GM18868 (cell line): ENCODE measurements around the gene PCCB.
"Not testable (repeated sequence)": the region's sequence is repeated elsewhere in the genome, so short reads cannot be mapped to it uniquely, and the experiment has no call there.

Source experiments
- ATAC-seq: cut with Tn5 transposase; IDR thresholded peaks from one replicate; pipeline ENCODE4 v1.9.1; 2021; ENCODE audit warnings: mild to moderate bottlenecking, moderate library complexity; ENCODE audit not compliant: unreplicated experiment

PCCB gene

DNA sequence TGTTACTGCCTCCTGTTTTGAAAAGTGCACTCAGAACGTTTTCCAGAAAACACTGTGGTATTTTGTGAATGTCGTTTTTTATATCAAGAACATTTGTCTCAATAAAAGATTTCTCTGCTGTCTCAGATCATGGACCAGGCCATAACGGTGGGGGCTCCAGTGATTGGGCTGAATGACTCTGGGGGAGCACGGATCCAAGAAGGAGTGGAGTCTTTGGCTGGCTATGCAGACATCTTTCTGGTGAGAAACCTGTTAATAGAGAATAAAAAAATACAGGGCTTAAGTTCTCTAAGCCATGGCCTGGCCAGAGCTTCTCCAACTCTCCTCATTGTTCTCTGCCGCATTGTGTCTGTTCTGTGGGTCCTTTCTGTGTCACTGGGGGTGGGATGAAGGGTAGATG, 11.7 kb downstream of the PCCB start:
- no peak for ATAC-seq

GRCh38 chr3:136262559-136262958, 12.4 kb downstream of the PCCB start:
- no peak for ATAC-seq

GRCh38 chr3:136263251-136263650, 13.1 kb downstream of the PCCB start:
- no peak for ATAC-seq

DNA sequence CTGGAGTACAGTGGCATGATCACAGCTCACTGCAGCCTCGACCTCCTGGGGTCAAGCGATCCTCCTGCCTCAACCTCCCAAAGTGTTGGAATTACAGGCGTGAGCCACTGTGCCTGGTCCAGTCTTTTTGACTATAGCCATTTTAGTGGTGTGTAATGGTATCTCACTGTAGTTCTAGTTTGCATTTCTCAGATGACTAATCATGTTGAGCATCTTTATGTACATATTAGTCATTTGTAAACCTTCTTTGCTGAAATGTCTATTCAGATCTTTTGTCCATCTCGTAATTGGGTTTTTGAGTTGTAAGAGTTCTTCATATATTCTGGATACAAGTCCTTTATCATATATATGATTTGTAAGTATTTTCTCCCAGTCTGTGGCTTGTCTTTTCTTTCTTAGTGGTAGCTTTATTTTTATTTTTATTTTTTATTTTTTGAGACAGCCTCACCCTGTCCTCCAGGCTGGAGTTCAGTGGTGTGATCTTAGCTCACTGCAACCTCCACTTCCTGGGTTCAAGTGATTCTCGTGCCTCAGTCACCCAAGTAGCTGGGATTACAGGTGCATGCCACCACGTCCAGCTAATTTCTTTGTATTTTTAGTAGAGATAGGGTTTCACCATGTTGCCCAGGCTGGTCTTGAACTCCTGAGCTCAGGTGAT, 16.5 kb downstream of the PCCB start:
- peak; percentile 94 for ATAC-seq

- ATAC-seq = no peak
Measured at GRCh38 chr3:136267235-136267634, 17.1 kb downstream of the PCCB start.

GRCh38 chr3:136270179-136270578, 20.0 kb downstream of the PCCB start:
- ATAC-seq = peak; percentile 39

DNA sequence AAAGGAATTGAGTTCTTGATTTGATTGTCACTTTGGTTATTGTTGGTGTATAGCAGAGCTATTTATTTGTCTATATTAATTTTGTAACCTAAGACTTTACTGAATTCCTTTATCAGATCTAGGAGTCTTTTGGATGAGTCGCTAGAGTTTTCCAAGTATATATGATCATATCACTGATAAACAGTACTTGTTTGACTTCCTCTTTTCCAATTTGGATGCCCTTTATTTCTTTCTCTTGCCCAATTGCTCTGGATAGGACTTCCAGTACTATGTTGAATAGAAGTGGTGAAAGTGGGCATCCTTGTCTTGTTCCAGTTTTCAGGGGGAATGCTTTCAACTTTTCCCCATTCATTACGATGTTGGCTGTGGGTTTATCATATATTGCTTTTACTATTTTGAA, 21.5 kb downstream of the PCCB start:
- not testable (repeated sequence) for ATAC-seq

GRCh38 chr3:136276049-136276755, 26.1 kb downstream of the PCCB start:
- ATAC-seq = no peak

DNA sequence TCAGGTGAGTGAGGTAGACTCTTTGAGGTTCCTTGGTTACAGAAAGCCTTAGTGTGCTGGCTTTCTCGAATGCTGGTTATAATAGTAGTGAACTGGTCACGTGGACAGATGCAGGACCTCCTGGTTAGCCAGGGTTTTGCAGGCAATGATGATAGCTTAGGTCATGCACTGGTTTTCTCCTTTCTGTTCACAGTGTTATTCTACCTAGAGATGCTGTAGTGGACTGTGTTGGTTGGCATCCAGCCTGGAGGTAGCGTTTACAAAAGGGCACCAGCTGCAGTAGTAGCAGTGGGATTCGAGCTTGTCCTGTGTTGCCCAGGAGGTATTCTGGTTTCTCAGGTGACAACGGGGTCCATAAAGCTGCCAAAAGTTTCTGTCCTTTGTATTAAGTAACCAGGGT, 27.0 kb downstream of the PCCB start:
- no peak for ATAC-seq

DNA sequence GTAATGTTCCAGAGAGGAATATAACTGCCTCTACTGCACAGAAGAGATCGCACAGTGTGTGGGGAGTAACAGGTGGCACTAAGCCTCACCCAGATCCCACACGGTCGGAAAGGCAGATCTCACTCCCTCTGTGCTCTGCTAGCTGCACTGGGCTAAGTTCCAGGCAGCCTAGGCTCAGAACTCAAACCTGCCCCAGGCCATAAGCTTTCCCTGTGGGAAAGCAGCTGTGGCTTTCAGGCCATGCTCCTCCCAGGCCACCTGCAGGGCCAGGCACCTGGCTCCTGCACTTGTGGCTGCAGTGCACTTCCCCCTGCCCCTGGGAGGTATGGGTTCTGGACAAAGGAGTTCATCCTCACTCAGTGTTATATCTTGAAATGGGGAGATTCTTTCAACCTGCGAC, 27.5 kb downstream of the PCCB start:
- no peak for ATAC-seq

DNA sequence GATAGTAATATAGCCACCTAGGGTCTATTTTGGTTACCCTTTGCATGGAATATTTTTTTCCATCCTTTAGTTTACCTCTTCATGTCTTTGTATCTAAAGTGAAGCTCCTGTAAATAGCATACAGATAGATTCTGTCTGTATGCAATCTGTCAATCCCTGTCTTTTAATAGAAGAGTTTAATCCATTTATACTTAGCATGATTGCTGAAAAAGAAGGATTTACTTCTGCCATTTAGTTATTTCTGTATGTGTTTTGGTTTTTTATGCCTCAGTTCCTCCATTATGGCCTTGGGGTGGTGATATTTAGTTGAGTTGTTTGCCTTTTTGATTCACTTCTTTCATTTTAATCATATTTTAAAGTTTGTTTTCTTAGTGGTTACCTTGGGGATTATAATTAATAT, 29.0 kb downstream of the PCCB start:
- no peak for ATAC-seq

DNA sequence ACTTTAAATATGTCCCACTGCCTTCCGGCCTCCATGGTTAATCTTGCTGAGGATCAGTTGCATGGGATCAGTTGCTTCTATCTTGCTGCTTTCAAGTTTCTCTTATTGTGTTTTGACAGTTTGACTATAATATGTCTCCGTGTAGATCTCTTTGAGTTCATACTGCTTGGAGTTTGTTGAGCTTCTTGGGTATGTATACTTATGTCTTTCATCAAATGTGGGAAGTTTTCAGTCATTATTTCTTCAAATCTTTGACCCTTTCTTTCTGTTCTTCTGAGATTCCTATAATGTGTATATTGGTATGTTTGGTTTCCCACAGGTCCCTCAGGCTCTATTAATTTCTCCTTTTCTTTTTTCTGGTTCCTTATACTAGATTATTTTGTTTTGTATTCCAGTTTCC, 30.8 kb downstream of the PCCB start:
- no peak for ATAC-seq

- ATAC-seq = no peak
Measured at GRCh38 chr3:136281966-136282520, 31.9 kb downstream of the PCCB start.

GRCh38 chr3:136283627-136284026, 33.5 kb downstream of the PCCB start:
- no peak for ATAC-seq

DNA sequence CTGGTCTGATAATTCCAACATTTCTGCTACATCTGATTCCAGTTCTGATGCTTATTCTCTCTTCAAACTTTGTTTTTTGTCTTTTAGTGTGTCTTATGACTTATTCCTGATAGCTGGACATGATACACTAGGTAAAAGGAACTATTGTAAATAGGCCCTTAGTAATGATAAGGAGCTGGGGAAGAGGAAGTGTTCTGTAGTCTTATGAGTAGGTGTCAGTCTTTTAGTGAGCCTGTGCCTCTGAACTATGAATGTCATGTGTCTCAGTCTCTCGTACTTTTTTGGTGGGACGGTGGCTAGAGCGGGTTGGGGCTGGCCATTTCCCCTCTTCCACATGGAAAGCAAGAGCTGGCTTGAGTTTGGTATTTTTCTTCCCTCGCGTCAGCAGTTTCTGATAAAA, 41.2 kb downstream of the PCCB start:
- no peak for ATAC-seq

DNA sequence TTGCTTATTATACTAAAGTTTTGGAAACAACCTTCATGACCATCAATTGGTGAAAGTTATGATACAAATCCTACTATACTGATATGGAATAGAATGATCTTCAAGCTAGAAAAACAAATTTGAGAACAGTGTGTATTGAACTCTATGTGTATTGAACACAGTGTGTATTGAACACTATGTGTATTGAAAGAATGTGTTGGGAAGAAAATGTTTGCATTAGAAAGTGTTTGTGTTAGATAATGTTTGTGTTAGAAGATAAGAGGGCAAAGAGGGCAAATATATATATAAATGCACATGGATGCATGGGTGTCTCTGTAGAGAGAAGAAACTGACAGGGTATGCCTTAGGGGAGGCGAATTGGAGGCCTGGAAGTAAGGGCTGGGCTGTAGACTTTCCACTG, 42.4 kb downstream of the PCCB start:
- no peak for ATAC-seq

GRCh38 chr3:136293279-136293678, 43.1 kb downstream of the PCCB start:
- ATAC-seq = no peak

- no peak for ATAC-seq
Measured at GRCh38 chr3:136294176-136294575, 44.0 kb downstream of the PCCB start.

DNA sequence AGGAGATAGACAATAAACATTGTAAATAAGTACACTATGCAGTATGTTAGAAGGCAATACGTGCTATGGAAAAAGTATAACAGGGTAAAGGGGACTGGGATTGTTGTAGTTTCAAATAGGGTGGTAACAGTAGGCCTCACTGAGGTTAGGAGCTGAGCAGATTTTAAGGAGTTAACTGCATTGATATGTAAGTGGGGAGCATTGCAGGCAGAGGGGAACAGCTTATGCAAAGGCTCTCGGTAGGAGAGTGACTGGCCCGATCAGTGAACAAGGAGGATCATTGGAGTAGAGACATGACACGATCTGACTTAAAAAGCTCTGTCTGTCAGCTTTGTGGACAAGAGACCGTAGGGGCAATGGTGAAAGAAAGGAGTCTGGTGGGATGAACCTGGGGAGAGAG, 46.8 kb downstream of the PCCB start:
- ATAC-seq = no peak

DNA sequence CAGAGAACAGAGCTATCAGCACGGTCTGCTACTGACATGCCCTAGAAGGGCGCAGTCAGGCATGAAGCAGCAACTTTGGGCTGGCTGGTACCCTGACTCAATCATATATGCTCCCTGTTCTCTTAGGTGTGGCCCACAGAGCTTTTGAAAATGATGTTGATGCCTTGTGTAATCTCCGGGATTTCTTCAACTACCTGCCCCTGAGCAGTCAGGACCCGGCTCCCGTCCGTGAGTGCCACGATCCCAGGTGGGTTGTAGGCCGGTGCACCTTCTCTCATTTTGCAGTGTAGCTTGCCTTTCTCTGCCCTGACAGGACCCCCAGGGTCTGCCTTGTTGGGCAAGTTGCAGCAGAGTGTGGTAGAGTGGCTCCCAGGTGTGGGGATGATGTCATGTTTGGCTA, 47.7 kb downstream of the PCCB start:
- no peak for ATAC-seq

GRCh38 chr3:136300444-136300843, 50.3 kb downstream of the PCCB start:
- ATAC-seq = no peak

DNA sequence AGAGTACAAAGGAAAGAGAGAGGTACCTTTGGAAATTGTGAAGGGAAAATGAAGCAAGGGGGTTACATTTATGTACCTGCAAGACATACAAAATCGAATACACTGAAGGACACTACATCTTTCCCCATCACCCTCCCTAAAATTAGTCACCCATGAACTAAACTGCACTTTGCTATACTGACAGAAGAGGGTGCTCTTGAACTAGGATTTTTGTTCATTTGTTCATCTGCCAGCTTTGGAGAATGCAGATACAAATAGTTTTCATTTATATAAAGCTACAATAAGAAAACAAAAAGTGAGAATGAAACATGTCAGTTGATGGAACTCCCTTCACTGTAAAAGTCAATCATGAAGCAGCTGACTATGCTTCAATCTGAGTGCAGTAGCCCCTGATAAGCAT, 55.7 kb downstream of the PCCB start:
- ATAC-seq = no peak

DNA sequence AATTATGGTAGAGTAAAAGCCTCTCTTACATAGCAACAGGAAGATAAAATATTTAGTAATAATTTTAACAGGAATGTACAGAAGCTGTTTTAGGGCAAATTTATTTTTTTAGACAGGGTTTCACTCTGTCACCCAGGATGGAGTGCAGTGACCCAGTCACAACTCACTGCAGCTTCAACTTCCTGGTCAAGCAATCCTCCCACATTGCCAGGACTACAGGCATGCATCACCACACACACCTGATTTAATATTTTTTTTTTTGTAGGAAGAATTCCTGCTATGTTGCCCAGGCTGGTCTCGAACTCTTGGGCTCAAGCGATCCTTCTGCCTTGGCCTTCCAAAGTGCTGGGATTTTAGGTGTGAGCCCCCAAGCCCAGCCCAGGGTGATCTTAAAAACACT, 61.1 kb downstream of the PCCB start:
- no peak for ATAC-seq
